HG02763 (cell line): ENCODE results near the gene PMEPA1.

Experiments used
- ATAC-seq: cut with Tn5 transposase; IDR thresholded peaks from one replicate; pipeline ENCODE4 v1.9.1; 2021; ENCODE audit warnings: mild to moderate bottlenecking, moderate library complexity; ENCODE audit not compliant: unreplicated experiment

PMEPA1 gene

DNA sequence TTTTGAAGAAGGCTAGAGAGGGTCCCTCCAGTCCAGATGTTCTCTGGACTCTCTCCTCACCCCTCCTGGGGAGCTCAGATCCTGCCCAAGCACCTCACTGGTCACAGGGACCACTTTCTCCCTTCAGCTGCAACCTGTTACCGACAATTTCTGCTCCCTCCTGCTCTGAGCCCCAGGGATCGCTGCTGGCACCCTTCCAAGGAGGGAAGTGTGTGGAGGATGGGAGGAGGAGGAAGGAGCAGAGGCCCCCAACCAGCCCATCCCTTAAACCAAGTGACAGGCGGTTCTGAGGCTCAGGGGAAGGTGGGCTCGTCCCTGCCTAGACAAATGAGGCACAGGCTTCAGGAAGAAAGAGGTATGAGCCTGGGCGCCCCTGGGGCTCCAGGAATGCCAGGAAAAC is 13.9 kb downstream of the PMEPA1 start:
- no peak for ATAC-seq

GRCh38 chr20:57695012-57695411 is 14.8 kb downstream of the PMEPA1 start:
- no peak for ATAC-seq

- no peak for ATAC-seq
Measured at GRCh38 chr20:57694481-57694880, 15.3 kb downstream of the PMEPA1 start.

GRCh38 chr20:57693670-57694329 is 16.0 kb downstream of the PMEPA1 start:
- no peak for ATAC-seq

DNA sequence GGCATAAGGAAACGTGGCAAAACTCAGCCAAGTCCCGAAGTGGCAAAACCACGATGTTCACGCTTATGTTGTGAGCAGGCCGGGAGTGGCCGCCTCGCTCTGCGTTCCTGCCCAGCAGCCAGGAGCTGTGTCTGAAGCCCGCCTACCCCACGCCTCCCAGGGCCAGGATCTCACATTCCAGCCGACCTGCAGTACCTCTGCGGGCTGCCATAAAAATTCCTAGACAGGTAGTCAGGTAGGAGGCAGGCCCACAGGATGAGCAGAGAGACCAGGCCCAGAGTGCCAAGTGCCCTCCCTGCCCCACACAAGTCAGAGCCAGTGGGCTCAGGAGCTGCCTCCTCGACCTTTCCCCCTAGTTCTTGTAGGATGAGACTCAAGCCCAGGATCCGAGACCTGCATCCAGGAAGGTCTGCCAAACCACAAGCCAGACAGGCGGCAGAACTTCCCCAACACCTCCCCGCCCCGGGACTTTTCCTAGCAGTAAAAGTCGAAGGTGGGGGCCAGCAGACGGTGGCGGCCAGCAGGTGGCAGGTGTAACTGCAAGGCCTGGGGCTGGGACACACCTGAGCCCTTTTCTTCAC is 16.7 kb downstream of the PMEPA1 start:
- ATAC-seq: no peak

- no peak for ATAC-seq
Measured at GRCh38 chr20:57692393-57692792, 17.4 kb downstream of the PMEPA1 start.

GRCh38 chr20:57691699-57692098 is 18.1 kb downstream of the PMEPA1 start:
- ATAC-seq: no peak

DNA sequence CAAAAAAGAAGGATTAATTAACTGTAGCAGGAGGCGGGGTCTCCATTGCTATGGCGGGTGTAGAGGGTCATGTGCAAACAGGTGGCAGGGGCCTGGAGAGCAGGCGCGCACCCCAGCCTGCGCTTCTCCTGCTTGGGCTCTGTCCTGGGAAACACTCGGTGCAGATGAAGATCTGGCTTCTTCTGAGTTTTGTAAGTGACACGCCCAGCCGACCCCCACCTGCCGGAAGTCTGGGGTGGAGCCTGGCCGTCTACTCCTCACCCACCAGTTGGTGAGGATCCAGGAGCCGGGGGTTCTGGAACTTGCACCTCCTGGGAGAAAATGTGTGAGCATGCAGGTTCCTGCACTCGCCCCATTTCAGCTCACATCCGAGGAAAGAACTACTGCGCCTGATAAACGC is 19.3 kb downstream of the PMEPA1 start:
- no peak for ATAC-seq

DNA sequence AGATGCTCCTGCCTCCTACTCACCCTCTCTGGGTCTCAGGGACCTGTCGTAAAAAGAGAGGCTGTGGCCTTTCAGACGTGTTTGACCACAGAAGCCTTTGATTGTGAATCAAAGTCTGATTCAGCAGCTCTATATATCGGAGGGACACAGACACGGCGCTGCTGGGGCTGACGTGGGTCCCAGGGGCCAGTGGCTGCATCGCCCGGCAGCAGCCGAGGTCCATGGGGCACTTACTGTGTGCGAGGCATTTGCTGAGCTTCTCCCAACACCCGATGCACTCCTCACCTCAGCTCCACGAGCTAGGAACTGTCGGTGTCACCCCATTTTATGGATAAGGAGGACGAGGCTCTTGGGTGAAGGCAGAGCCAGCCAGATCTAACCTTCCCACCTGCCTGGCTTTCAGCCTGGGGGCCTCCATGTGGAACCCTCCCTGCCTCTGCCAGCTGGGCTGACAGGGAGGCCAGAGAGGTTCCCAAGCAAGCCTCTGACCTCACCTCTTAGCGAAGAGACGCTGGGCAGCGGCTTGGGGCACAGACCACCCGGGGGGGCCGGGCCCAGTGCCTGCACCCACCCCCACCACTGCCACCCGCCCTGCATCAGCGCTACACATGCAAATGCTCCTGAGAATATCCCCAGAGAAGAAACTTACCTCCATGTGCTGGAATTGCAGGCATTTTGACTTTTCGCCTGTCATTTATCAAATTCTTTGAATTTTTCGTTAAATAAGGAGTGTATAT is 19.9 kb downstream of the PMEPA1 start:
- ATAC-seq: no peak

GRCh38 chr20:57688864-57689263 is 21.0 kb downstream of the PMEPA1 start:
- ATAC-seq: no peak

DNA sequence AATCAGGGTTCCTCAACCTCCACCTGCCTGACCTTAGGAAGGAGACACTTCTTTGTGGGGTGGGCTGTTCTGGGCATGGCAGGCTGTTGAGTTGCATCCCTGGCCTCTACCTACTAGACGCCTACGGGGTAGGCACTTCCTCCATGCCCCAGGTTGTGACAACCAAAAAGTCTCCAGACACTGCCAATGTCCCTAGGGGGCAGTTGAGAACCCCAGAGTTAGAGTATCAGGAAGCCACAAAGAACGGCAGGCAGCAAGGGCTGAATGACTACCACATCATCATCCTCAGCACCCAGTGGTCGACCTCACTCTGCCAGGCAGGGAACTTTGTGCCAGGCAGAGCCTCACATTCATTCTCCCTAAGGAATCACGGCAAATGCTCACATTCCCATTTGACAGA is 21.5 kb downstream of the PMEPA1 start:
- ATAC-seq: no peak

DNA sequence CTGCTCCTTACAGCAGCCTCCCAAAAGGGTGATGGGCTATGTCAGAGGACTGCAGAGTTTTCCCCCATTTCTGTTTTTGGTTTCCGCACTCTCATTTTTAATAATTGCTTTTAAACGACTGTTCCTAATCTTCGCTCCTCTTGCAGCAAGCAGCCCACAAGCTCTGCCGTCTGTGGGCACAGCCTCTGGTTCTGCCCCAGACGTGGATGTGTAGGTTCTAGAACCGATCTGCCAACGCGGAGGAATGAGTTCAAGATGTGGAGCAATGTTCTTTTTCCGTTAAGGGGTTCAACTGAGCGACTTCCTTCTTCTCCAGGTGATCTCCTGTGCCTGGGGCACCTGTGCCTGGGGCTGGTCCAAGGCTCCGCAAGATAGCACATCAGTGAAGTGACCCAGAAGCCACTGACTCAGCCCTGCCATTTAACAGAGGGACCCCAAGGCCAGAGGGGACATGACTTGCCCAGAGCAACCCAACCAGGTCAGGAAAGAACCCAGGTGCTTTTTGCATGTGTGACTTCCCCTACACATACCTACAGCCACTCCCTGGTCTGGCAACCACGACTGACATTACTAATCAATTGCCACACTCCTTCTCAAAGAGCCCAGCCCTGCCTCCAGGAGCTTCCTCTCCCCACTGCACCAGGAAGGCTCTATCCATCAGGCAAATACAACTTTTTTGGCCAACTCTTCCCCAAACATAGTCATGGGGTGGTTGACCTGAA is 22.7 kb downstream of the PMEPA1 start:
- no peak for ATAC-seq

- no peak for ATAC-seq
Measured at GRCh38 chr20:57685146-57685758, 24.6 kb downstream of the PMEPA1 start.

GRCh38 chr20:57684808-57685140 is 25.0 kb downstream of the PMEPA1 start:
- no peak for ATAC-seq

DNA sequence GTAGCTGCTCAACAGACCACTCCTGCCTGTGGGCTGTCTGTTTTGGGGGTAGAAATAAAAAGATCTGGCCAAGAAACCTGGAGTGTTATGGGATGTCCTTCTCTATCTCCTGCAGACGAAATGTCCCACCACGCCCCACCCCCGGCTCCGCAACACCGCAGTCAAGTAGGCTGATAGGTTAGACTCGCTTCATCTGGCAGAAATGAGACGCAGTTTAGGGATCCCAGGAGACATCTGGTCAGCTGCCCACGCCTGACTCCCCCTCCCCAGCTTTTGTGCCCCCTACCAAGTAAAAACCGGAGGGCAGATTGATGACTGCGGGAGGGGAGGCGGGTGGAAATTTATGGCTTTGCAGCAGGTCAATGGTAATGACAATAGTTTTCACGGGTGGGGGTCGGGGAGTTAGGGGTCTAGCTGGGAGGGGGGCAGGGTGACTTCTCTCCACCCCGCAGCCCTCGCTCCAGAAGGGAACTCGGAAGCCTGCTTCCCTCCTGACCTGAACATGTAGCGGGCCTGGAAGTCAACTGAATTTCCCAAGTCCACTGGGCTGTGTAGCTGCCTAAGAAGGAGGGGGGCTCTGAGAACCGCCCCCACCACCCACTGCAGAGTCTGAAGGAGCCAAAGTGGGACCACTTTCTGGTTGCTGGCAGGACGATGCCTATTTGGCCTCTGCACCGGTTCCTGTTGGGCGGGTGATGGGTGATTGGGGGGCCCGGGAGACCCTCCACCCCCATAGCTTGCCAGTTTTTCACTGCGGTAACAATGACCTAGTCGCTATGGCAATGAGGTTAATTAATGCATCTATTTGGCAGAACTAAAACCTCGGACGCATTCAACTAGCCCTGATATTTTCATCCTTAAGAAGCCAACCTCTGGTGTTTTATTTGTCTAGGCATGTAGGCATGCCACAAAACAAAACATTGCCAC is 25.7 kb downstream of the PMEPA1 start:
- ATAC-seq: no peak

GRCh38 chr20:57683287-57683686 is 26.5 kb downstream of the PMEPA1 start:
- ATAC-seq: no peak

- peak; percentile 31 for ATAC-seq
Measured at GRCh38 chr20:57682184-57683101, 27.4 kb downstream of the PMEPA1 start.

- peak; percentile 26 for ATAC-seq
Measured at GRCh38 chr20:57680934-57681914, 28.6 kb downstream of the PMEPA1 start.
